ENCODE measurements around the gene TMPRSS4. TPM values are rescaled to one million over a fixed set of nuclear protein-coding genes. Genes with fewer than 3 reads are reported as not detected.

TMPRSS4 gene
- total and polyA plus RNA-seq, 4 donors = 4.8 to 10.1 (median 8.7) TPM

DNA sequence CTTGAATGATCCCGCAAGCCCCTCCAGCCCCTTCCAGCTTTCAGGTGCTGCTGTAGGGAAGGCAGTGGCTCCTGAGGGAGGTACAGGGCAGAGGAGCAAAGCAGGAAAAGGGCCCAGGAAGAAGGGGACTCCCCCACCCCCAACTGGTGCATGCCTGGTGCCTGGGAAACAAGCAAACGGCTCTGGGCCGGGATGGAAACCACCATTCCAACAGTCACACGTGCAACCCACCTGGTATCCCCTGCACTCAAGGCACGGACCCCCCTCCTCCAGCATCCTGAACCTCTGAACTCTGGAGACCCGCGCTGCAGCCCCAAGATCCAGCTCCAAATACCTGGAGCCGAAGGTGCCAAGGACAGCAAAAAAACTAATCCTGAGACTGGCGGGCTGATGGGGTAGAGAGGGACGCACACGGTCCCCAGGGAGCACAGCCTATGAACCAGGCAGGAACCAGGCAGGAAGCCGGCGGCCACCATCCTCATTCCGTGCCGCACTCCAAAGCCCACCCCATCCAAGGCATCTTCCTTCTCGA is 75.2 kb downstream of the TMPRSS4 start:
- Histone ChIP-seq H3K9ac (ENCODE audit: insufficient read depth in 1 of 2, low read length in 2 of 2) (no peak overlapping the region), H3K27me3 (ENCODE audit: control insufficient read depth in 3 of 3, insufficient read depth in 3 of 3, low read length in 2 of 3) (peaks cover 0 to 41% (median 24%) of the 10 kb centered on the region in 3 donors), H3K4me1 (ENCODE audit: control insufficient read depth in 5 of 5, insufficient read depth in 5 of 5, low read length in 5 of 5) (peaks cover 0 to 45% (median 14%) of the 10 kb centered on the region in 5 donors), H3K27ac (ENCODE audit: low read depth in 1 of 2, low read length in 1 of 2) (no peak overlapping the region), H3K4me3 (peak overlapping the region; percentile 37), H3K9me3 (ENCODE audit: control insufficient read depth in 4 of 4, insufficient read depth in 3 of 4, low read length in 3 of 4) (peaks cover 0 to under 1% (median 0%) of the 10 kb centered on the region in 4 donors), H3K36me3 (ENCODE audit: control insufficient read depth in 4 of 4, insufficient read depth in 4 of 4, low read length in 4 of 4) (no peaks in the 10 kb centered on the region)
- DNase-seq (no peak), ATAC-seq (ENCODE audit: insufficient read depth, low FRiP score) (no peak)
- 23 to 29% methylated on average over 16 of the region's 16 CpGs for WGBS, 2 donors
- TF ChIP-seq, protein P1, sequence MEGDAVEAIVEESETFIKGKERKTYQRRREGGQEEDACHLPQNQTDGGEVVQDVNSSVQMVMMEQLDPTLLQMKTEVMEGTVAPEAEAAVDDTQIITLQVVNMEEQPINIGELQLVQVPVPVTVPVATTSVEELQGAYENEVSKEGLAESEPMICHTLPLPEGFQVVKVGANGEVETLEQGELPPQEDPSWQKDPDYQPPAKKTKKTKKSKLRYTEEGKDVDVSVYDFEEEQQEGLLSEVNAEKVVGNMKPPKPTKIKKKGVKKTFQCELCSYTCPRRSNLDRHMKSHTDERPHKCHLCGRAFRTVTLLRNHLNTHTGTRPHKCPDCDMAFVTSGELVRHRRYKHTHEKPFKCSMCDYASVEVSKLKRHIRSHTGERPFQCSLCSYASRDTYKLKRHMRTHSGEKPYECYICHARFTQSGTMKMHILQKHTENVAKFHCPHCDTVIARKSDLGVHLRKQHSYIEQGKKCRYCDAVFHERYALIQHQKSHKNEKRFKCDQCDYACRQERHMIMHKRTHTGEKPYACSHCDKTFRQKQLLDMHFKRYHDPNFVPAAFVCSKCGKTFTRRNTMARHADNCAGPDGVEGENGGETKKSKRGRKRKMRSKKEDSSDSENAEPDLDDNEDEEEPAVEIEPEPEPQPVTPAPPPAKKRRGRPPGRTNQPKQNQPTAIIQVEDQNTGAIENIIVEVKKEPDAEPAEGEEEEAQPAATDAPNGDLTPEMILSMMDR (IDR thresholded peaks at IDR 0.05; ENCODE audit: control extremely low read depth, extremely low read depth) = no peak

GRCh38 chr11:118152552-118153471 is 75.9 kb downstream of the TMPRSS4 start, which contains the start of gene SCN4B:
TSS of gene SCN4B (minus strand) at chr11:118152823. CDS start at chr11:118152673, 150 bp downstream.
- peaks cover 0 to 51% (median 14%) of the 10 kb centered on the region in 5 donors for H3K4me1 ChIP-seq (ENCODE audit: control insufficient read depth in 5 of 5, insufficient read depth in 5 of 5, low read length in 5 of 5)
- ATAC-seq (ENCODE audit: insufficient read depth, low FRiP score) (peak; percentile 71), DNase-seq (peak; percentile 85 to 94 (median 87))
- TF ChIP-seq, protein P1 (IDR thresholded peaks at IDR 0.05; ENCODE audit: control extremely low read depth, extremely low read depth) = no peak
- WGBS, 2 donors = 1 to 2% methylated on average over 69 to 88 of the region's 88 CpGs
- no peak within 1 kb of the TSS for H3K9ac ChIP-seq (ENCODE audit: insufficient read depth in 1 of 2, low read length in 2 of 2)
- H3K9me3 ChIP-seq (ENCODE audit: control insufficient read depth in 4 of 4, insufficient read depth in 3 of 4, low read length in 3 of 4) = peaks cover 0 to 2% (median 0%) of the 10 kb centered on the region in 4 donors
- H3K27ac ChIP-seq (ENCODE audit: low read depth in 1 of 2, low read length in 1 of 2) = no peak within 1 kb of the TSS
- peak within 1 kb of the TSS; percentile 37 for H3K4me3 ChIP-seq
- no peaks in the 10 kb centered on the region for H3K36me3 ChIP-seq (ENCODE audit: control insufficient read depth in 4 of 4, insufficient read depth in 4 of 4, low read length in 4 of 4)
- peaks cover 0 to 49% (median 30%) of the 10 kb centered on the region in 3 donors for H3K27me3 ChIP-seq (ENCODE audit: control insufficient read depth in 3 of 3, insufficient read depth in 3 of 3, low read length in 2 of 3)

- Histone ChIP-seq H3K4me3 (no peak overlapping the region), H3K27me3 (ENCODE audit: control insufficient read depth in 3 of 3, insufficient read depth in 3 of 3, low read length in 2 of 3) (peaks cover 0 to 56% (median 30%) of the 10 kb centered on the region in 3 donors), H3K9me3 (ENCODE audit: control insufficient read depth in 4 of 4, insufficient read depth in 3 of 4, low read length in 3 of 4) (peaks cover 0 to 2% (median 0%) of the 10 kb centered on the region in 4 donors), H3K9ac (ENCODE audit: insufficient read depth in 1 of 2, low read length in 2 of 2) (no peak overlapping the region), H3K27ac (ENCODE audit: low read depth in 1 of 2, low read length in 1 of 2) (no peak overlapping the region), H3K36me3 (ENCODE audit: control insufficient read depth in 4 of 4, insufficient read depth in 4 of 4, low read length in 4 of 4) (no peaks in the 10 kb centered on the region), H3K4me1 (ENCODE audit: control insufficient read depth in 5 of 5, insufficient read depth in 5 of 5, low read length in 5 of 5) (peaks cover 0 to 53% (median 14%) of the 10 kb centered on the region in 5 donors)
- no peak for DNase-seq
- no peak for ATAC-seq (ENCODE audit: insufficient read depth, low FRiP score)
- WGBS, 2 donors = 29 to 31% methylated on average over 13 to 16 of the region's 16 CpGs
- TF ChIP-seq, protein P1 (IDR thresholded peaks at IDR 0.05; ENCODE audit: control extremely low read depth, extremely low read depth) = no peak
These were observed 76.6 kb downstream of the TMPRSS4 start for GRCh38 chr11:118153516-118153915.
